GM23338 (cell line): Measurements from ENCODE around the gene MRPL20. TPM values are rescaled to one million over a fixed set of nuclear protein-coding genes. Genes with fewer than 3 reads are reported as not detected.
"Not testable (repeated sequence)": the region's sequence is repeated elsewhere in the genome, so short reads cannot be mapped to it uniquely, and the experiment has no call there.

ENCODE experiments used
- ATAC-seq: fragments of 200-7000 bp; cut with Tn5 transposase; 3 replicates; pipeline ENCODE4 v1.9.1; 2020
- DNase-seq: peaks from one replicate; pipeline ENCODE4 v3.0.0-alpha.2; 2015; ENCODE audit warnings: low spot score
- H2AFZ ChIP-seq: fragments of 200-600 bp; sonication (generic); 2 replicates; pipeline ENCODE4 v1.8.0; 2016; ENCODE audit warnings: antibody characterized with exemption, mild to moderate bottlenecking, moderate library complexity
- H3F3A ChIP-seq: fragments of 200-600 bp; sonication (generic); replicated peaks from 2 replicates; pipeline ENCODE4 v1.8.0; 2017; ENCODE audit warnings: antibody characterized with exemption, mixed run types, low read depth
- H3K27ac ChIP-seq: fragments of 200-600 bp; sonication (generic); 2 replicates; pipeline ENCODE4 v1.6.1; 2016; ENCODE audit warnings: low read depth
- H3K27me3 ChIP-seq: fragments of 200-600 bp; sonication (generic); 2 replicates; pipeline ENCODE4 v1.8.0; 2016; ENCODE audit warnings: mild to moderate bottlenecking, mixed run types, moderate library complexity; ENCODE audit not compliant: insufficient read depth
- H3K36me3 ChIP-seq: fragments of 200-600 bp; sonication (generic); 2 replicates; pipeline ENCODE4 v1.8.0; 2016; ENCODE audit warnings: mild to moderate bottlenecking; ENCODE audit not compliant: insufficient read depth
- H3K4me1 ChIP-seq: fragments of 200-600 bp; sonication (generic); 2 replicates; pipeline ENCODE4 v1.8.0; 2016; ENCODE audit warnings: mild to moderate bottlenecking, moderate library complexity; ENCODE audit not compliant: insufficient read depth
- H3K4me2 ChIP-seq: fragments of 200-600 bp; sonication (generic); 2 replicates; pipeline ENCODE4 v1.7.1; 2017; ENCODE audit warnings: mixed run types
- H3K4me3 ChIP-seq: fragments of 200-600 bp; sonication (generic); 2 replicates; pipeline ENCODE4 v1.6.1; 2016; ENCODE audit warnings: mixed run types
- H3K79me2 ChIP-seq: fragments of 200-600 bp; sonication (generic); replicated peaks from 2 replicates; pipeline ENCODE4 v1.8.0; 2017; ENCODE audit warnings: mild to moderate bottlenecking; ENCODE audit not compliant: insufficient read depth
- H3K9me2 ChIP-seq: fragments of 200-600 bp; sonication (generic); 2 replicates; pipeline ENCODE4 v1.8.0; 2017; ENCODE audit not compliant: insufficient read depth
- H4K20me1 ChIP-seq: fragments of 200-600 bp; sonication (generic); replicated peaks from 2 replicates; pipeline ENCODE4 v1.8.0; 2017; ENCODE audit warnings: mild to moderate bottlenecking; ENCODE audit not compliant: insufficient read depth
- H3K27ac Mint-ChIP-seq: 2 replicates; pipeline ENCODE4 v1.8.0; 2020; ENCODE audit warnings: inconsistent platforms, mild to moderate bottlenecking, moderate library complexity, mixed read lengths
- H3K27me3 Mint-ChIP-seq: 3 replicates; pipeline ENCODE4 v1.8.0; 2022; ENCODE audit warnings: low read depth, mild to moderate bottlenecking, moderate library complexity, mixed read lengths, inconsistent platforms; ENCODE audit not compliant: insufficient read depth, poor library complexity
- H3K36me3 Mint-ChIP-seq: 3 replicates; pipeline ENCODE4 v1.8.0; 2021; ENCODE audit warnings: low read depth, mild to moderate bottlenecking, inconsistent platforms, moderate library complexity, mixed read lengths
- H3K4me1 Mint-ChIP-seq: 3 replicates; pipeline ENCODE4 v1.8.0; 2020; ENCODE audit warnings: mild to moderate bottlenecking, inconsistent platforms, mixed read lengths
- H3K4me3 Mint-ChIP-seq: 3 replicates; pipeline ENCODE4 v1.8.0; 2021; ENCODE audit warnings: moderate library complexity, mild to moderate bottlenecking, inconsistent platforms, mixed read lengths
- H3K9me3 Mint-ChIP-seq: 3 replicates; pipeline ENCODE4 v1.8.0; 2020; ENCODE audit warnings: moderate library complexity, mild to moderate bottlenecking, inconsistent platforms, mixed read lengths
- CREB1 ChIP-seq: fragments of 250-450 bp; sonication (Bioruptor Pico); IDR thresholded peaks from 2 replicates; pipeline ENCODE4 v1.5.0; 2020; ENCODE audit warnings: low read depth, mild to moderate bottlenecking, moderate library complexity
- NANOG ChIP-seq: IDR thresholded peaks from 2 replicates; pipeline ENCODE4 v1.6.1; 2016; ENCODE audit warnings: antibody characterized with exemption, borderline replicate concordance
- POLR2AphosphoS5 ChIP-seq: IDR thresholded peaks from 2 replicates; pipeline ENCODE4 v1.6.1; 2016; ENCODE audit warnings: antibody characterized with exemption, low read depth
- STAT1 ChIP-seq: IDR thresholded peaks from one replicate; pipeline ENCODE4 v1.6.1; 2016; ENCODE audit warnings: antibody characterized with exemption; ENCODE audit not compliant: unreplicated experiment
- ZNF331 ChIP-seq: fragments of 250-450 bp; sonication (Bioruptor Pico); IDR thresholded peaks from 2 replicates; pipeline ENCODE4 v1.5.0; 2020; ENCODE audit warnings: low read depth, mild to moderate bottlenecking, moderate library complexity
- polyA plus RNA-seq: library from polyadenylated mRNA; unstranded; fragments of >200 nt; fragmentation: Nextera tagmentation; extraction: Ambion mirVana; gene quantifications from 2 replicates; pipeline ENCODE4 v1.2.1, GENCODE V29; 2016
- total RNA-seq: library from RNA; depleted of rRNA; stranded (reverse); fragments of >200 nt; shearing (Covaris generic); gene quantifications from 2 replicates; pipeline ENCODE4 v1.2.3, GENCODE V29; 2014
- TF ChIP-seq, protein P1 (sequence below): IDR thresholded peaks from one replicate; pipeline ENCODE4 v1.6.1; 2018; ENCODE audit warnings: antibody characterized with exemption; ENCODE audit not compliant: unreplicated experiment
- TF ChIP-seq, protein P2 (sequence below): IDR thresholded peaks from 2 replicates; pipeline ENCODE4 v1.6.1; 2016; ENCODE audit warnings: antibody characterized with exemption
- TF ChIP-seq, protein P3 (sequence below), 2 experiments: fragments of 200-600 bp in 1 of 2; sonication (generic) in 1 of 2; conservative IDR thresholded peaks; 2 replicates each; pipeline versions ENCODE4 v1.5.1 to v1.6.1; 2016 to 2017; ENCODE audit warnings: antibody characterized with exemption in 2 of 2, low read depth in 2 of 2, mild to moderate bottlenecking in 2 of 2, moderate library complexity in 1 of 2

MRPL20 gene
- total and polyA plus RNA-seq, 2 experiments from 2014 or later: 173 to 319 TPM

DNA sequence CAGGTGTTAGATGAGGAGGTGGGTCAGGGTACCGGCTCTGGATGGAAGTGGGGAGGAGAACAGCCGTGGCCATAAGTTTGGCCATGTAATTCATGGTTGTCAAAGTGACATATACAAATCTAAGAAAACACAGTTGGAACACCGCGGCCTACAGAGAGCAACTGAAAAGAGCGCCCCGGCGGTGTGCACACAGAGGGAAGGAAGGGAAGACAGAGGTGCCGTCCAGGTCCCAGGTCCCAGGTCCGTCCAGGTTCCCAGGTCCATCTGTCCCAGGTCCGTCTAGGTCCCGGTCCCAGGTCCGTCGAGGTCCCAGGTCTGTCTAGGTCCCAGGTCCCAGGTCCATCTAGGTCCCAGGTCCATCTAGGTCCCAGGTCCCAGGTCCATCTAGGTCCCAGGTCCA is 4.5 kb upstream of the MRPL20 start (continued):
- TF ChIP-seq, protein P1, sequence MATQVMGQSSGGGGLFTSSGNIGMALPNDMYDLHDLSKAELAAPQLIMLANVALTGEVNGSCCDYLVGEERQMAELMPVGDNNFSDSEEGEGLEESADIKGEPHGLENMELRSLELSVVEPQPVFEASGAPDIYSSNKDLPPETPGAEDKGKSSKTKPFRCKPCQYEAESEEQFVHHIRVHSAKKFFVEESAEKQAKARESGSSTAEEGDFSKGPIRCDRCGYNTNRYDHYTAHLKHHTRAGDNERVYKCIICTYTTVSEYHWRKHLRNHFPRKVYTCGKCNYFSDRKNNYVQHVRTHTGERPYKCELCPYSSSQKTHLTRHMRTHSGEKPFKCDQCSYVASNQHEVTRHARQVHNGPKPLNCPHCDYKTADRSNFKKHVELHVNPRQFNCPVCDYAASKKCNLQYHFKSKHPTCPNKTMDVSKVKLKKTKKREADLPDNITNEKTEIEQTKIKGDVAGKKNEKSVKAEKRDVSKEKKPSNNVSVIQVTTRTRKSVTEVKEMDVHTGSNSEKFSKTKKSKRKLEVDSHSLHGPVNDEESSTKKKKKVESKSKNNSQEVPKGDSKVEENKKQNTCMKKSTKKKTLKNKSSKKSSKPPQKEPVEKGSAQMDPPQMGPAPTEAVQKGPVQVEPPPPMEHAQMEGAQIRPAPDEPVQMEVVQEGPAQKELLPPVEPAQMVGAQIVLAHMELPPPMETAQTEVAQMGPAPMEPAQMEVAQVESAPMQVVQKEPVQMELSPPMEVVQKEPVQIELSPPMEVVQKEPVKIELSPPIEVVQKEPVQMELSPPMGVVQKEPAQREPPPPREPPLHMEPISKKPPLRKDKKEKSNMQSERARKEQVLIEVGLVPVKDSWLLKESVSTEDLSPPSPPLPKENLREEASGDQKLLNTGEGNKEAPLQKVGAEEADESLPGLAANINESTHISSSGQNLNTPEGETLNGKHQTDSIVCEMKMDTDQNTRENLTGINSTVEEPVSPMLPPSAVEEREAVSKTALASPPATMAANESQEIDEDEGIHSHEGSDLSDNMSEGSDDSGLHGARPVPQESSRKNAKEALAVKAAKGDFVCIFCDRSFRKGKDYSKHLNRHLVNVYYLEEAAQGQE: no peak
- no peak for TF ChIP-seq CREB1

DNA sequence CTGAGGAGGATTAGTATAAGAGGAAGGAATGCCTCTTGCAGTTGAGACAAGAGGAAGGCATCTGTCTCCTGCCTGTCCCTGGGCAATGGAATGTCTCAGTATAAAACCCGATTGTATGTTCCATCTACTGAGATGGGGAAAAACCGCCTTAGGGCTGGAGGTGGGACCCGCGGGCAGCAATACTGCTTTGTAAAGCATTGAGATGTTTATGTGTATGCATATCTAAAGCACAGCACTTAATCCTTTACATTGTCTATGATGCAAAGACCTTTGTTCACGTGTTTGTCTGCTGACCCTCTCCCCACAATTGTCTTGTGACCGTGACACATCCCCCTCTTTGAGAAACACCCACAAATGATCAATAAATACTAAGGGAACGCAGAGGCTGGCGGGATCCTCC is 3.1 kb upstream of the MRPL20 start:
- H3K9me3 Mint-ChIP-seq: peaks cover 14% of the 10 kb centered on the region
- not testable (repeated sequence) for H3K27me3 ChIP-seq, H2AFZ ChIP-seq, DNase-seq, ATAC-seq, H3K9me2 ChIP-seq, H3K36me3 ChIP-seq, H4K20me1 ChIP-seq
- peak overlapping the region; percentile 93 for H3K4me3 Mint-ChIP-seq
- Histone ChIP-seq H3K4me2 (peak overlapping the region; percentile 63), H3K4me3 (peak overlapping the region; percentile 29), H3K27ac (peak overlapping the region; percentile 100), H3K4me1 (peaks cover 39% of the 10 kb centered on the region), H3K79me2 (peaks cover 42% of the 10 kb centered on the region), H3F3A (peaks cover 34% of the 10 kb centered on the region)
- H3K36me3 Mint-ChIP-seq: peaks cover 47% of the 10 kb centered on the region
- H3K4me1 Mint-ChIP-seq: peaks cover 33% of the 10 kb centered on the region
- peak overlapping the region; percentile 98 for H3K27ac Mint-ChIP-seq
- peaks cover 18% of the 10 kb centered on the region for H3K27me3 Mint-ChIP-seq
- TF ChIP-seq NANOG (peak; percentile 48; the same call in 1 of the 2 replicates), CREB1 (peak; percentile 67), POLR2AphosphoS5 (peak; percentile 4; the same call in 1 of the 2 replicates)

DNA sequence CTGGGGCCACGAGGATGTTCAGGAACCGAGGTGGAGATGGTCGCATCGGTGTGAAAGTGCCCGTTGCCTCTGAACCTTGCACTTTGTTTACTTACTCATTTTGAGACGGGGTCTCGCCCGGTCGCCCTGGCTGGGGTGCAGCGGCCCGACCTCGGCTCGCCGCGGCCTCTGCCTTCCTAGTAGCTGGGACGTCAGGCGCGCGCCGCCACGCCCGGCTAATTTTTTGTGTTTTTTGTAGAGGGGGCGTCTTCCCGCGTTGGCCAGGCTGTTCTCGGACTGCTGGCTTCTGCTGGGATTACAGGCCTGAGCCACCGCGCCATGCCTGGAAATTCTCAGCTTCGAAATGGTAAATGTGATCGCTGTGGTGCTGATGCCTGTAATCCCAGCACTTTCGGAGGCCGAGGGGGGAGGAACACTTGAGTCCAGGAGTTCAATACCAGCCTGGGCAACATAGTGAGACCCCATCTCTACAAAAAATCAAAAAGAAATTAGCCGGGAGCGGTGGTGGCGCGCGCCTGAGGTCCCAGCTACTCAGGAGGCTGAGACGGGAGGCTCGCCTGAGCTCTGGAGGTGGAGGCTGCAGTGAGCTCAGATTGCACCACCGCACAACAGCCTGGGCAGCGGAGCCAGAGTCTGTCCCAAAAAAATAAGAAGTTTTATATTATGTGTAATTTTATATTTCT is 684 bp upstream of the MRPL20 start:
- Histone ChIP-seq H4K20me1 (peaks cover 9% of the 10 kb centered on the region; the same call in 1 of the 2 replicates), H3K27me3 (no peaks in the 10 kb centered on the region), H3K79me2 (peaks cover 48% of the 10 kb centered on the region), H3F3A (peaks cover 53% of the 10 kb centered on the region), H3K27ac (peak overlapping the region; percentile 100), H3K4me2 (peak overlapping the region; percentile 75), H2AFZ (no peak overlapping the region), H3K9me2 (no peaks in the 10 kb centered on the region), H3K4me1 (peaks cover 39% of the 10 kb centered on the region), H3K4me3 (peak overlapping the region; percentile 98), H3K36me3 (peaks cover 31% of the 10 kb centered on the region)
- Mint-ChIP-seq H3K27me3 (peaks cover 23% of the 10 kb centered on the region), H3K27ac (peak overlapping the region; percentile 91), H3K36me3 (peaks cover 71% of the 10 kb centered on the region), H3K4me1 (peaks cover 36% of the 10 kb centered on the region), H3K4me3 (peak overlapping the region; percentile 93), H3K9me3 (peaks cover 14% of the 10 kb centered on the region)
- no peak; the same call in 2 of the 3 replicates for ATAC-seq
- TF ChIP-seq ZNF331 (CRISPR knock-in tag) (no peak), STAT1 (no peak)
- TF ChIP-seq, protein P1: no peak
- TF ChIP-seq, protein P2, sequence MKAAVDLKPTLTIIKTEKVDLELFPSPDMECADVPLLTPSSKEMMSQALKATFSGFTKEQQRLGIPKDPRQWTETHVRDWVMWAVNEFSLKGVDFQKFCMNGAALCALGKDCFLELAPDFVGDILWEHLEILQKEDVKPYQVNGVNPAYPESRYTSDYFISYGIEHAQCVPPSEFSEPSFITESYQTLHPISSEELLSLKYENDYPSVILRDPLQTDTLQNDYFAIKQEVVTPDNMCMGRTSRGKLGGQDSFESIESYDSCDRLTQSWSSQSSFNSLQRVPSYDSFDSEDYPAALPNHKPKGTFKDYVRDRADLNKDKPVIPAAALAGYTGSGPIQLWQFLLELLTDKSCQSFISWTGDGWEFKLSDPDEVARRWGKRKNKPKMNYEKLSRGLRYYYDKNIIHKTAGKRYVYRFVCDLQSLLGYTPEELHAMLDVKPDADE: no peak
- TF ChIP-seq, protein P3, sequence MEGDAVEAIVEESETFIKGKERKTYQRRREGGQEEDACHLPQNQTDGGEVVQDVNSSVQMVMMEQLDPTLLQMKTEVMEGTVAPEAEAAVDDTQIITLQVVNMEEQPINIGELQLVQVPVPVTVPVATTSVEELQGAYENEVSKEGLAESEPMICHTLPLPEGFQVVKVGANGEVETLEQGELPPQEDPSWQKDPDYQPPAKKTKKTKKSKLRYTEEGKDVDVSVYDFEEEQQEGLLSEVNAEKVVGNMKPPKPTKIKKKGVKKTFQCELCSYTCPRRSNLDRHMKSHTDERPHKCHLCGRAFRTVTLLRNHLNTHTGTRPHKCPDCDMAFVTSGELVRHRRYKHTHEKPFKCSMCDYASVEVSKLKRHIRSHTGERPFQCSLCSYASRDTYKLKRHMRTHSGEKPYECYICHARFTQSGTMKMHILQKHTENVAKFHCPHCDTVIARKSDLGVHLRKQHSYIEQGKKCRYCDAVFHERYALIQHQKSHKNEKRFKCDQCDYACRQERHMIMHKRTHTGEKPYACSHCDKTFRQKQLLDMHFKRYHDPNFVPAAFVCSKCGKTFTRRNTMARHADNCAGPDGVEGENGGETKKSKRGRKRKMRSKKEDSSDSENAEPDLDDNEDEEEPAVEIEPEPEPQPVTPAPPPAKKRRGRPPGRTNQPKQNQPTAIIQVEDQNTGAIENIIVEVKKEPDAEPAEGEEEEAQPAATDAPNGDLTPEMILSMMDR (conservative IDR thresholded peaks at IDR 0.05; ENCODE audit: low read depth in 2 of 2): no peak
- peak; percentile 41 for DNase-seq
